ENCODE measurements around the gene C1RL. TPM values are rescaled to one million over a fixed set of nuclear protein-coding genes. Genes with fewer than 3 reads are reported as not detected.

The C1RL gene
- total and polyA plus RNA-seq, 2 of the 4 experiments (the other 2 are of a cell fraction), result 9.1 to 12.3 TPM

GRCh38 chr12:7131502-7131866 is 22.5 kb upstream of the C1RL start:
- Histone ChIP-seq H4K5ac (ENCODE audit: low read depth, low read length) (no peak overlapping the region), H3K27me3 (ENCODE audit: control insufficient read depth, insufficient read depth, low read length) (no peaks in the 10 kb centered on the region), H3K27ac (ENCODE audit: insufficient read depth, low read length) (no peak overlapping the region), H3K14ac (replicated peaks; ENCODE audit: low read depth, low read length) (no peak overlapping the region), H2BK120ac (ENCODE audit: low read depth, low read length) (no peak overlapping the region), H3K9me1 (ENCODE audit: insufficient read depth, low read length) (peaks cover 12% of the 10 kb centered on the region; the same call in 1 of the 2 replicates), H3K79me1 (ENCODE audit: low read depth in 1 of 2, low read length in 2 of 2) (0 out of 4 replicates have a peak, but pooled peaks cover 0 to 6% of the 10 kb centered on the region in 2 experiments), H3K9ac (ENCODE audit: low read depth, low read length) (no peak overlapping the region), H3K4me1 (ENCODE audit: control insufficient read depth, insufficient read depth, low read length) (peaks cover 6% of the 10 kb centered on the region; the same call in 1 of the 2 replicates), H3K36me3 (ENCODE audit: control insufficient read depth, insufficient read depth, low read length) (peaks cover 29% of the 10 kb centered on the region), H3K4me3 (ENCODE audit: insufficient read depth, low read depth, low read length) (no peak overlapping the region), H3K23ac (ENCODE audit: low read depth, low read length) (no peak overlapping the region), H2BK15ac (ENCODE audit: low read depth, low read length) (no peak overlapping the region), H4K8ac (ENCODE audit: low read depth in 2 of 2, low read length in 2 of 2) (no peak overlapping the region), H2BK20ac (ENCODE audit: low read depth, low read length) (no peak overlapping the region), H2BK5ac (ENCODE audit: low read depth, low read length, poor library complexity, severe bottlenecking) (no peak overlapping the region), H4K91ac (ENCODE audit: insufficient read depth, low read depth, low read length) (no peak overlapping the region), H3K18ac (ENCODE audit: low read depth, low read length) (no peak overlapping the region), H3K4me2 (ENCODE audit: low read depth, low read length) (peak overlapping the region; percentile 98; the same call in 1 of the 2 replicates), H2AFZ (replicated peaks; ENCODE audit: low read length, poor library complexity) (peak overlapping the region; percentile 25), H4K20me1 (ENCODE audit: insufficient read depth, low read length) (no peaks in the 10 kb centered on the region), H3K4ac (ENCODE audit: low read depth, low read length) (no peak overlapping the region), H2AK5ac (ENCODE audit: low read depth, low read length) (no peak overlapping the region), H2AK9ac (replicated peaks; ENCODE audit: low read depth, low read length, poor library complexity) (peak overlapping the region; percentile 1), H3K56ac (ENCODE audit: extremely low read depth, insufficient read depth, low read length) (no peak overlapping the region), H3K9me3 (ENCODE audit: control insufficient read depth, insufficient read depth, low read length) (no peaks in the 10 kb centered on the region)
- no peak for DNase-seq
- CTCF ChIA-PET, result no interaction called here
- POLR2A ChIA-PET (ENCODE audit: unreplicated experiment), result interaction anchor here (0.6 kb wide), 1 partner anchor 51 kb away, joined by 5 read pairs; no protein-coding TSS in a partner anchor
- 60% methylated on average over 2 of the region's 7 CpGs; no CpG with 5 or more reads in 1 of the 2 experiments for WGBS, 2 experiments (ENCODE audit: extremely low coverage in 2 of 2, insufficient read length in 1 of 2)
- intact Hi-C loops (cut with micrococcal nuclease) (no loop called here), dilution Hi-C loops (cut with HindIII; ENCODE audit: low sequenced_read_pairs, unreplicated experiment) (no loop called here), in situ Hi-C loops (cut with MboI; ENCODE audit: low sequenced_read_pairs) (no loop called here)
- BruUV-seq (replicated peaks), result no TSS peak
- ATAC-seq (ENCODE audit: low read depth), result no peak
- TF ChIP-seq CEBPB (IDR thresholded peaks at IDR 0.05; ENCODE audit: low read depth, low read length) (no peak), RFX5 (IDR thresholded peaks at IDR 0.05; ENCODE audit: low read depth, low read length) (no peak), ELK1 (IDR thresholded peaks at IDR 0.05; ENCODE audit: borderline replicate concordance, low read depth, low read length) (no peak), MAFK (IDR thresholded peaks at IDR 0.05; ENCODE audit: low read depth, low read length) (no peak), SMC3 (IDR thresholded peaks at IDR 0.05; ENCODE audit: low read depth, low read length) (no peak), MAZ (IDR thresholded peaks at IDR 0.05; ENCODE audit: borderline replicate concordance, low read depth, low read length) (no peak), MXI1 (IDR thresholded peaks at IDR 0.05; ENCODE audit: borderline replicate concordance, low read depth, low read length) (no peak), USF2 (IDR thresholded peaks at IDR 0.05; ENCODE audit: low read depth, low read length) (no peak), FOS (IDR thresholded peaks at IDR 0.05; ENCODE audit: low read depth, low read length) (no peak), RCOR1 (IDR thresholded peaks at IDR 0.05; ENCODE audit: insufficient replicate concordance, low read length) (no peak)

Data from IMR-90 (cell line).